Inferior parietal cortex (tissue), 1 donor: ENCODE measurements around the gene FEZ2.

Experiments used
- DNase-seq: peaks from one replicate; pipeline ENCODE4 v3.0.0-alpha.2; 2016; ENCODE audit errors: extremely low spot score

FEZ2 gene

GRCh38 chr2:36587556-36587955, 10.4 kb downstream of the FEZ2 start:
- DNase-seq, result no peak

DNA sequence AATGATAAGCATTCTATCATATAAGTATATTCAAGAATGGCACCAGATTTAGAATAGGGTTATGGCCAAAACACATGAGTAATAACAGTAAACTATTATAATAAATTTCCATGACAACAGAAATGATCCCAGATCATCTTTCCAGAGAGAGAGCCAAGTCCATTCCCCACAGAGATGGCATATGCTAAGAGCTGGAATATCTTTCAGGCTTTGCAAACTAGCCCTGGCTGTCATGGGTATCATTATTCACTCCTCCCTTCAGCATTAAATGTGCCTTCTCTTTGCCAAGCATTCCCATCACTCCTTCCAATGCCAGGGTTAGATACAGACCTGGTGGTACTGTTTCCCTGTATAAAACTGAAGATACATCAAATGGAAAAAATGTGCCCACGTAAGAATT, 10.9 kb downstream of the FEZ2 start:
- no peak for DNase-seq

DNA sequence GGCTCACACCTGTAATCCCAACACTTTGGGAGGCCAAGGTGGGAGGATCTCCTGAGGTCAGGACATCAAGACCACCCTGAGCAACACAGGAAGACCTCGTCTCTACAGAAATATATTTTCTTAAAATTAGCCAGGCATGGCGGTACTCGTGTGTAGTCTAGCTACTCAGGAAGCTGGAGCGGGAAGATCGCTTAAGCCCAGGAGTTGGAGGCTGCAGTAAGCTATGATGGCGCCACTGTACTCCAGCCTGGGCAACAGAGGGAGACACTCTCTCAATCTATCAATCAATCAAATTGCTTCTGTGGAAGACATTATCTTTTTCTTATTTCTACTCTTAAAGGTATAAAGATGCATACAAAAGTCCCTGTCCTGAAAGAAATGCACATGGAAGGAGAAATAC, 11.3 kb downstream of the FEZ2 start:
- DNase-seq, result no peak

GRCh38 chr2:36584148-36584794, 13.7 kb downstream of the FEZ2 start:
- no peak for DNase-seq

DNA sequence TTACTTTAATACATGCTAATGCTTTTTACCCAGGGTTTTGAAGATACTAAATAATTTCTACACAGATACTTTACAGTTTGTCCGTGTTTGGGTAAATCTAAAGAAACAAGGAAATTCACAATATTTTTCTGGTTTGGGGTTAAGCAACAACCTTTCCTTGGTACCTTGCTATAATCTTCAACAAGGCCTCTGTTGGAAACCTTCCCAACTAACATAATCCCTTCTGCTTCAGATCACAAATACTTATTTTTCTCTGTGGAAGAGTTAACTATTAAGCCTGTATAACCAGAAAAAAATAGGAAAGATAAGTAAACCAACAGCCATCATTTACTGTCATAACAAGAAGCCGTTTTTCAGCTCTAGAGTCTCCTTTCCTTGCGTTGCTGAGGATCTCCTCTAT, 15.0 kb downstream of the FEZ2 start:
- DNase-seq, result no peak

DNA sequence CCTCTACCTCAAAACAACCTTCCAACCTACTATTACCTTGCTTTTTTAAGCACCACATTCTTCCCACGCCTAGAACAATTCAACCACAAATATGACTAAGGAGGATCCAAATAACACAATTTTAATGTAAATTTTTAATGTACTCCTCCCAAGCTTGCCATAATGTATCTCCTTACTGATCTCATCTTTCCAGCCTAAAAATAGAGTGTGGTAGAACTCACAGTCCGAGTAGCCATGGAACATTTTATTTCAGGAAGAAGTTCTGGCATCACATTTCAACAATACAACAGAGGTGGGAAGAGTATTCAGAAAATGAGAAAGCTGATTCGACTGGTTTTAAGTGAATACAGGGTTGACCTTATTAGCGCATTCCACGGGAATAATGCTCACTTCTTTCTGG, 15.4 kb downstream of the FEZ2 start:
- no peak for DNase-seq

- DNase-seq, result no peak
Measured at GRCh38 chr2:36579297-36579664, 18.7 kb downstream of the FEZ2 start.

DNA sequence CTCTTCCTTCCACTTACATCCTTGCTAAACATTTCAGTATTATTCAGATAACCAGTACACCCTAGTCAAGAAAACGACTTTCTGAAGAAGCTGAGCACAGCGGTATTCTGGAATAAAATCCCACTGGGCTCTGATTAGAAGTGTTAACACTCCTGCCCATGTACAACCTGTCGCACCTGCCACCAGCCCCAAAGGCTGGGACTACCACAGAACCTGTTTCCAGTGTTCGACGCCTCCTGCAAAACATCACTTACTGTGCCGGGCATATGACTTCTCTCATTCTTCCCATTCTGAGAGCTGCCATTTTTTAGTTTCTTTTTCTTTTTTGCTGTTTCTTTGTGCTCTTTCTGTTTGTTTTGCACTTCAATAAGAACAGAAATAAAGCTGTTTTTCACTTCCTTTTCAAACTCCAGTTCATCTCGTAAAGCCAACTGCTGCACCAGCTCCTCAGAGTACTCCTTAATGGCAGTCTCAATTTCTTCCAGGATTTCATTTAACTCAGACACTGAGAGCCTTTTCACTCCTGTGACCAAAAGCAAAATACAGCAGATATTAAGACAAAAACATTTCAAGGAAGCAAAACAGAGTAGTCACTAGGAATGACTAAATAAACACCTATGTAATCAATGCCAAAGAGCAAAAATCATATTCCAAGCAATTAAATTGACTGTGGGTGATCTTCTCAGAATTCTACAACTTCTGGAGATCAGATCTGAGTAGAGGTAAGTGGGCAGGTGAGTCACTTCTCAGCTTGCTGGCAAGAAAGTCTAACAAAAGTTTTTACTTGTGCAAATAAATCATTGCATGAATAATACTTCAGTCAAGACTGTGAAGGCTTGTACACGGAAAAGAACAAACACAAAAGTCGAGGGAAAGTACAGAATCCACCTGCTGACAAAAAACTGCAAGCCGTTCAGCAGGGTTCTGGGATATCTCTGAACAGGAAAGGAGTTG, 19.3 kb downstream of the FEZ2 start:
- no peak for DNase-seq

DNA sequence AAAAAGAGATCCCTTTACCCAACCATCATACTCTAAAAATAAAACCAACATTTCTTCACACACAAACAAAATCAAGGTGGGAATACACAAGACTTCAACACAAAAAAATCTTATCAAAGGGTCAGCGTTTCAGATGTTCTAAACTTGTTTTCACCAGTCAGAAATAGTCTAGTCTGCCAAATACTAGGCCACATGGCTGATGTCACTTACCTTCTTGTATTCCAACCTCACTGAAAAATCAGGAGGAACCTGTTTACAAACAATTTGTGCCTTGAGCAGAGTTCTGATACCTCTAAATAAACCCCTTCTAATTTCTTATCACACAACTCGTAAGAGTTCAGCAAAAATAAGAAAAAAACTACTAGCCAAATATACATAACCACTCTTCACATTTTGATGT, 20.1 kb downstream of the FEZ2 start:
- no peak for DNase-seq

GRCh38 chr2:36574560-36574959, 23.4 kb downstream of the FEZ2 start:
- no peak for DNase-seq

- no peak for DNase-seq
Measured at GRCh38 chr2:36573165-36573564, 24.8 kb downstream of the FEZ2 start.

DNA sequence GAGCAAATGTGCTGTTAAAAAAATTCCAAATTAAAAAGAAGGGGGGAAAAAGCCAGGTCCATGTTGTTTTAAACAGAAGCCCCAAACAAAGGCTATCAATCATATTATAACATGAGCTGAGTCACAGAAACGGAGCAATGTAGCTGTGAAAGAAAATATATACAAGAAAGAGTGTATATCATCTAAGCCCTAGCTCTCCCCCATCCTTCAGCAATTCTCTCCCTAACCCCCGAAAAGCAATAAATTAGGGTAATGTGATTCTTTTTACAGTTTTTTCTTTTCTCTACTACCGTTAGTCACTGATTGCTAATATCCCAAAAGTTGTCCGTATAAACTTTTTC, 25.3 kb downstream of the FEZ2 start:
- DNase-seq, result no peak

DNA sequence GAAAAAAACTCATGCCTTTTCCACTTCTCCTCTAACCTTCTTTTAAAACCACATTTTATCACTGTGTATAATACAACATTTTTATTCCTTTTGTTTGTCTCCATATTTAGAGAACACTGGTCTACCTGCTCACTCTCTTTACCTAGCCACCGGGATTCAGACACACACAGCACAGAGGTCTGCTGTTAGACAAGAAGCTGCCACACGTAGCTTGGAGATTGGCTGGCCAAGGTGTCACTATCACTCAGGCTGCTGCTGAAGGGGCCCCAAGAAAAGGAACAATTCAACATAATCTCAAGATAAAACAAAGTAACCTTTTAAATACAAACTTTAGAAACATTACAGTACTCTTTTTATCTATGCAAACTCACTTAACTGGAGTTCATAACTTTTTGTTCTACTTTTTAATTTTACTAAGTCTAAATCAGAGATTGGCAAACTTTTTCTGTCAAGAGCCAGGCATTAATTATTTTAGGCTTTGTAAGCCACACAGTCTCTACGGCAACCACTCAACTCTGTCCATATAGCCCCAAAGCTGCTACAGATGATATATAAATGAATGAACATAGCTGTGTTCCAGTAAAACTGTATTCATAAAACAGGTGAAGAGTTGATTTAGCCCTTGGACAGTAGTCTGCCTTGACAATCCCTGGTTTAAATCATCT, 25.8 kb downstream of the FEZ2 start:
- DNase-seq, result no peak

DNA sequence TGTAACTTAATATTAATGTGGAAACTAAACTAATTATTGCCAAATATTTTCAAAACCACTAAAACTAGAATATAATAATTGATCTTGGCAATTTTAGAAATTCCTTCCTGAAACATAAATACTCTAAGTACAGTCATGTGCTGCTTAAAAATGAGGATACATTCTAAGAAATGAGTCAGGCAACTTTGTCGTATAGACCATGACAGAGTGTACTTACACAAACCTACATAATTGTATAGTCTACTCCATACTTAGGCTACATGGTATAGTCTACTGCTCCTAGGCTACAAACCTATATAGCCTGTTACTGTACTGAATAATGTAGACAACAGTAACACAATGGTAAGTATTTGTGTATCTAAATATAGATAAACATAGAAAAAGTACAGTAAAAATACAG, 27.6 kb downstream of the FEZ2 start:
- DNase-seq, result no peak

- DNase-seq, result no peak
Measured at GRCh38 chr2:36569267-36569856, 28.6 kb downstream of the FEZ2 start.

DNA sequence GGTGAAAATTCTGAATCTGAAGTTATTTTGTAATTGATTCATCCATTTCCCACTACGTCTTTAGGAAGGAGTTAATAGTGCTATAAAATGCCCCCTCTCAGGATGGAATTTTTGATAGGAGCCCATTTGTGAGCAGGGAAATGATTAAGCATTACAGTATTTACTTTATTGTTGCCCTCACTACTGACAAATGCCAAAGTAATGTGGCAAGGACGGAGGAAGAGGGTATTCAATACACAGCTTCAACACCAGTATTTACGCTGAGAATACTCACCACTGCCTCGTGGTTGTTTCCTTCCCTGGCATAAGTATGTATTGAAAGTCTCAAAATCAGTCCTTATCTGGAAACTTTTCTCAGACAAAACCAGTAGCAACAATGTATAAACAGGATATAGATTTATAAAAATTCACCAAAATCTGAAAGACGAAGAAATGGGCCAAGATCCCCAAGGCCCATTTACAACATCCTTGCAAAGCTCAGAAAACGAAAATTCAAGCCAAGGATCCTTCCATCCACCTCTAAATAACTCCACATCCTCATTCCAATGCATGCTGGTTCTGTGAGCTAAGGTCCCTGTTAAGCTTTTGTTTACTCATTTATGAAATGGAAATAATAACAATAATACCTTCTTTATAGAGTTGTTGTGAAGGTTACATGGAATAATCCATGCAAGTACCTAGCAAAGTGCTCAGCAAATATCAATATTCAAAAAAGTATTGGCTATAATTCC, 29.3 kb downstream of the FEZ2 start:
- no peak for DNase-seq

GRCh38 chr2:36567711-36568408, 30.1 kb downstream of the FEZ2 start:
- no peak for DNase-seq

DNA sequence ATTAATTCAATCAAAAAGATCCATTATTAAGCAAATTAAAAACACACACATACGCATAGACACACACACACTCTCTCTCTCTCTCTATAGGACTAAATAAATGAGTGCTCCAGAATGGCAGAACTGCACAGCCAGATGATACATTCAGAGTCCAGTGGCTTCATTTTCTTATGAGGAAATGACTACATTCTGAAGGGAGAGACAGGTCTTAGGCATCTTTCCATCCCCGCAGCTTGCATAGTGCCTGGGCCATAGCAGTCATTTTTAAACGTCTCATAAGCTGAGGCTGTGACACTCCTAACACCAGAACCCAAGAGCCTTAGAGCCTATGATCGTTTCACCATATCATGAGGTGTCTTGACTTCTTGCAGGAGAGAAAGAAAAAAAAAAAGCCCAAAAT, 31.1 kb downstream of the FEZ2 start:
- no peak for DNase-seq

DNA sequence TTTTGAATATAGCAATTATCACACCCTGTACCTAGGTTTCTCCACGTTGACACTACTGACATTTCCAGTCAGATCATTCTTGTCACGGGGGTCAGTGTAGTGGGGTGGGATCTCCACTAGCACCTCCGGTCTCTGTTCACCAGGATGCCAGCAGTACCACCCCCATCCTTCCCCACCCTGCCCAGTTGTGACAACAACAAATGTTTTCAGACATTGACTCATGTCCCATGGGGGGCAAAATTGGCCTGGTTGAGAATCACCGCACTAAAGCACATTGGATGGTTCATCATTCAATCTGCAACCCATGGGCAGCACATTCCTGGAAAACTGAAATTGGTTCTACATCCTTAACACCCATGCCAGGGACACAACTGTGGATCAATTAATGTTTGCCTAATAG, 32.3 kb downstream of the FEZ2 start:
- no peak for DNase-seq

DNA sequence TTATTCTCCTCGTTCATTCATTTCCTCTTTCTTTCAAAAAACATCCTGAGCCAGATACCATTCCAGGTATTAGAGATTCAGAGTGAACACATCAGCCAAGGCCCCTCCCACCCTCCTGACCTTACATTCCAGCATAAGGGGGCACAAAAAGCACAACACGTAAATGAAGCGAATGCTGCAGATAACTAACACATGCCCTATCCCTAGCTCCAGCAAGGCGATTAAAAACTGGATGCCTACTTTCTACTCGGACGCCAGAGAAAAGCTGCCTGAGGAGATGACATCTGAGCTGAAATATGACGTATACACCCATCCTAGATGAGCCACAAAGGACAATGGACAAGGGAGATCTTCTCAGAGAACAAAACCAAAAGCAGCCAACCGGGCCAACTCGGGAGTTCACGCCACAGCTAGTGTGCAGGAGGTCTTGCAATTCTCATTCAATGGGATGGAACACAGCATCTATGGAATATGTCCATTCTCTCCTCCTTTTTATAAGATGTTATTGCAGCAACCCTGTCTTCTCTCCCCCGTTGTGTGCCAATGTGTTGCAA, 33.5 kb downstream of the FEZ2 start:
- DNase-seq, result no peak

DNA sequence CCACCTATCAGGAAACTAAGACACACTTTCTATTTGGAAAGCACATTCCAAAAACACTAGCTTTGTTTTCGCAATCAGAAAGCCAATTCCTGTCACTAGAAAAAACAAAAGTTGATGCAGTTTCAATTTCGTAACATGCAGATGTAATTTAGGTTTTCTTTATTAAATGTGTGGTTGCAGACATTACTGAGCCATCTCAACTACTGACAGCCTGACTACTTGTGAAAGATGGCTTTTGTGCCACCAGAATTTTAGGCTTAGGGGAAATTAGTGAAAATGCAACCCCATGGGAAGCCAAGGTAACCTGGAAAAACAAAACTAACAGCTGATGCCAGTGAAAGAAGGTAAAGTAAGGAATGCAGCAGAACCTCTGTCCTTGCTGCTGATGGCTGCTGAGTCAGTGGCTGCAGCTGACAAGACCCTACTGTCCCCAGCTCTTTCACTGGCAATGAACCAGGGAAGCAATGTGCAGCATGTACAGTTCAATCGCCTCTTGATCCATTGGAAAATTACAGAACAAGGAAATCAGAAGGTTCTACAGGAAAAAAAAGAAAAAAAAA, 34.9 kb downstream of the FEZ2 start:
- peak; percentile 50 for DNase-seq
